HG03196 (cell line): ENCODE results near the gene SYPL1.

Experiments
- ATAC-seq: cut with Tn5 transposase; IDR thresholded peaks from one replicate; pipeline ENCODE4 v1.9.1; 2021; ENCODE audit not compliant: unreplicated experiment

Gene SYPL1

GRCh38 chr7:106068986-106069385 is 43.1 kb downstream of the SYPL1 start:
- no peak for ATAC-seq

- no peak for ATAC-seq
Measured at GRCh38 chr7:106068538-106068961, 43.6 kb downstream of the SYPL1 start.

DNA sequence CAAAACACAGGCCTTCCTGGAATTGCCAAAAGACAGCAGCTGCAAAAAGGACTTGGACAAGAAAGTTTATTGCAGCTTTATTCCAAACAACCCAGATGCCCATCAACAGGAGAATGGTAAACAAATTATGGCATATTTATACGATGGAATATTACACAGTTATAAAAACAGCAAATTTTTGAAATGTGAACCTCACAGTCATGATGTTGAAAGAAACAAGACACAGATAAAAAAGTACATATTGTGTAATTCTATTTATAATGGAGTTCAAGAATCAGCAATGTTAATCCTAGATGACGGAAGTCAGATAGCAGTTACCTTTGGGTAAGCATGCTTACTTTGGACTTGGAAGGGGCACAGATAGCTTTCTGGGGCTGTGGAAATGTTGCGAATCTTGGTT is 44.4 kb downstream of the SYPL1 start:
- ATAC-seq, result no peak

DNA sequence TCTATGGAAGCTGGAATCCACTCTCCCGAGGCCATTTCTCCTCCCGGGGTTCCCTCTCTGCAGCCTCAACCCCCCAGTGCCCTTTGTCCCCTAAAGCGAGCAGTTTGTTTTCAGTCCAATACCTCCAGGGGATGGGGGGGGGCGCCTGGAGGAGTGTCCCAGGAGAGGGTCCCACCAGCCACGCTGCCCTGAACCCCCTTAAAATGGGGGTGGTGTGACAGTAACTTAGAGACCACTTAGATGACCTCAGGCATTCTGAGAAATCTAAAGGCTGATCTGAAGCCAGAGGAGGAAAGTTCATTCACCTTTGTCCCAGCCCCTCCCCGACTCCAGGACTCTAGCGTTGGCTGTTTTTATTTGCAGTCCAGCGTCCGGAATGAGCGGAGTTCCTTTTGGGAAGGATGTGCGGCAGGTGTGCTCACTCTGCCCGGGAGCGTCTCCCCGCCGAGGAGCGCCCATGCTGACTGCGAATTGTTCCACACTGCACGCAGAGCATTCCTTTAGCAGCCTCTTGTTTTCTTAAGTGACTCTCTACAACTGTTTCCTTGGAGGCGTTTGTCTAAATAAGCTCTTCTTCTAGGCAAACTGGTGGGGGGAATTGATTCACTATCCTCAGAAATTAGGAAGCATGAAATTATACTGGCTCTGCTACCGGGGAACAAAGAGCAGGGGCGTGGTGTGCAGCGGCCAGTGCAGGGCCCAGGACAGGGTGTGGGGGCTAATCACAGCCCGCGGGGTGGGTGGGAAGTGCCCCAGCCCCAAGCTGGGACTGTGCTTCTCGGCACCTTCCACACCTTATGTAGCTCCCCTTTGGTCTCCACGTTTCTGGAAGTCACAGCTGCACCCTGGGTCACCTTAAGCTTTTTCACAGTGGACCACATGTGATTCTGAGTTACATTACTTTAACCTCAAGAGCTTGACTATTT is 46.3 kb downstream of the SYPL1 start:
- no peak for ATAC-seq

DNA sequence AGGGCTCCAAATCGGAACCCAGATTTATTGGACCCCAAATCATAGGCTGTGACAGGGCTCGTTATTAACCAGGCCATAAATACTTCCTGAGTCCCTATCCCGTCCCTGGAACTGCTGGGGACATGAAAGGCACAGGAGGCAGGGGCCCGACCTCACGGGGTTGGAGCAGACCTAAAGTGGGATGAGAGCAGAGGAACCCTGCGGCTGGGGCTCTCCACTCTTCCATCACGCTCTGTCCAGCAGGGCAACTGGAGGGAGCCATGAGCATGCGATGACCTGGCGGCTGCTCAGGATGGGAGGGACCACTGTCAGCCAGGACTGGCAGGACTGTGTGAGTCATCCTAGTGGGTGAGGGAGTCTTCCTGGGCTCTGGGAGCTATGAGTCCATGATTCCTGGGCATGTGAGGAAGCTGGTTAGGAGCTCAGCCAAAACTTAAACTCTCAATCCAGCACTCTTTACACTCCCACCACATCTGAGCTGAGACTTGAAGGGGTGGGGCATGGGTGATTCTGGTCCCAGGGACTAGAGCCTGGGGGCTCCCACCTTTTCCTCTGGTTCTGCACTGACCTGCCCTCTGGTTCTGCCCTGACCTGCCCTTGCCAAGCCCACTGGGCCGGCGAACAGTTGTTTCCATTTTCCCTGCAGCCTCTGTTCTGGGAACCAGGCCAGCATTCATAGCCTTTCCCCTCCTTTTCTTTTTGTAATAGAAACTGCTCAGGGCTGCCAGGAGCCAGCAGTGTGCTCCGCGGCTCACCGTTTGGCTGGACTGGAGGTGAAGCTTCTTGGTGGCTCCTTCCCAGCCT is 47.1 kb downstream of the SYPL1 start:
- no peak for ATAC-seq

DNA sequence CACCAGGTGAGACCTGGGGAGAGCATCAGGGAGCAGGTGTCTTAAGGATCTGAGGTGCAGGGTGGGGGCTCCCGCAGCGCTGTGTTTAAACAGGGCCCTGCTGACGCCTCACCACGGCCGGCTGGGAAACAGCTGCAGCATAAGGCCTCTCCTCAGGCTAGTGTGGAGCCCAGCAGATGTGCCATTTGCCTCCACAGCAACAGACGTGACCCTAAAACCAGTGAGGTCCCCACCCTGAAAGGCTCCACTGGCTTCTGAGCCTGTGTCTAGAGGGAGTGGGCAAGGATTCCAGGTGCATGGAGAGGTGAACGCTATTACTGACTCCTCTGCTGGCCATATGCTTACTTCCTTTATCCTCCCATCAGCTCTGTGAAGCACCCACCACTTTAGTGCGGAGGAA is 47.8 kb downstream of the SYPL1 start:
- ATAC-seq, result no peak

DNA sequence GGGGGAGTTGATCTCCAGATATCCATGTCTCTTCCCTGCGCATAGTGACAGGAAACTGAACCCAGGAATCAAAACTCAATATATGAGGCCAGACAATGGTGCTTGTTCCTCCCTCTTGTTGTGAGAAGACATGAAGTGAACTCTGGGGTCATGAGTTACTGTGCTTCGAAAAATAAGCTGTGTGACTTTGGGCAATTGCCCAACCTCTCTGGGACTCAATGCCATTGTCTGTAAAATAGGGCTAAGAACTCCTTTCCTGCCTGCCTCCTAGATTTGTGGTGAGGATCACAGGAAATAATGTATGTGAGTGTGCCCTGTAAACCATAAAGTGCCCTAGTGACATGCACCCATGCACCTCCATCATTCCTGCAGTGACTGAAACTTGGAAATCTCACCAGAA is 48.4 kb downstream of the SYPL1 start:
- no peak for ATAC-seq

DNA sequence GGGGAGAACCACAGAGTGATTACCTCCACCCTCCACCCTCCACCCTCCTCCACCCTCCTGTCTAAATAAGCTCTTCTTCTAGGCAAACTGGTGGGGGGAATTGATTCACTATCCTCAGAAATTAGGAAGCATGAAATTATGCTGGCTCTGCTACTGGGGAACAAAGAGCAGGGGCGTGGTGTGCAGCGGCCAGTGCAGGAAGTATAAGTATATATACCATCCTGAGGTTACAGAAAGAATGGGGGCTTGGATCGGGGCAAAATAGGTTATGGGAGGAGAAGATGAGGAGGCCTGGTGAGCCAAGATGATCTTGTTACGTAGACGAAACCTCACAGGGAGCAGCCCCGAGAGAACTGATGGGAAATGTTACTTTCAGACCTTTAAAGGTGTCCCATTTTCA is 49.1 kb downstream of the SYPL1 start:
- no peak for ATAC-seq

DNA sequence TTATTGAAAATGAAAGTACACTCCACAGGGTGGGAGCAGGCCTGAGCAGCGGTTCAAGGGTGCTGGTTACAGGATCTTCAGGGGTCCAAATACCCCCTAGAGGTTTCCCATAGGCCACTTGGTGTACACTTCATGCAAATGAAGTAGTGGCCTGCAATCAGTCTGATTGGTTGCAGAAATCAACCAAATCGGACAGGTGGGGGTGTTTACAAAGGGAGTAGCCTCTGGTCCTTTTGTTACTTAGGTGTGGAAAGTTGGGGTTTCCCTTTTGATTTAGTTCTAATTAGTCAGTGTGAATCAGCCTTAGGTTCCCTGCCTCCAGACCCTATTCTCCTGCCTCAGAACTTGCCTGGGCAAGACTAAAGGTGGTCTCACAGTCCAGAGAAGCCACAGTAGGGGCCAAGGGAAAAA is 49.6 kb downstream of the SYPL1 start:
- ATAC-seq, result no peak

- ATAC-seq, result no peak
Measured at GRCh38 chr7:106062006-106062405, 50.1 kb downstream of the SYPL1 start.

- ATAC-seq, result no peak
Measured at GRCh38 chr7:106061301-106061979, 50.7 kb downstream of the SYPL1 start.

DNA sequence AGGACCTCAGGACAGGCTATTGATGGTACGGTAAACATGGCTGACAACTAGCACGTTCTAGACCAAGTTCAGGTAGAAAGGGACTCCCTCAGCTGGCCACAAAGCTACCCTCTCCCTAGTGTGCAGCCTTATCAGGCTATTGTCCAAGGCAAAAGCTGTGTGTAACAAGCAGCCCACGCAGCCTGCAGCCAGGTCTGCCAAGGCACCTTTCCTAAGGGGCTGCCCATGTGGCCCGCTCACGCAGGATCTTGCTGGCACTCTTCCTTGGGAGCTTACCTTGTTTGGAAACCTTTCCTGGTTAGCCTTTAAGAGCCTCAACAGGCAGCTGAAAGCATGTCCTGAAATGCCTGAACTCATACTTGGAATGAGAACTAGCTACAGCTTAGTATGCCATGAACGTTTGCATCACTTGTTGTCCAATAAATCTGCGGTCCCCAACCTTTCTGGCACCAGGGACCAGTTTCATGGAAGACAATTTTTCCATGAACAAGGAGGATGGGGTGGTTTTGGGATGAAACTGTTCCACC is 51.7 kb downstream of the SYPL1 start:
- no peak for ATAC-seq

- no peak for ATAC-seq
Measured at GRCh38 chr7:106059556-106059955, 52.6 kb downstream of the SYPL1 start.

- ATAC-seq, result no peak
Measured at GRCh38 chr7:106058928-106059324, 53.2 kb downstream of the SYPL1 start.

DNA sequence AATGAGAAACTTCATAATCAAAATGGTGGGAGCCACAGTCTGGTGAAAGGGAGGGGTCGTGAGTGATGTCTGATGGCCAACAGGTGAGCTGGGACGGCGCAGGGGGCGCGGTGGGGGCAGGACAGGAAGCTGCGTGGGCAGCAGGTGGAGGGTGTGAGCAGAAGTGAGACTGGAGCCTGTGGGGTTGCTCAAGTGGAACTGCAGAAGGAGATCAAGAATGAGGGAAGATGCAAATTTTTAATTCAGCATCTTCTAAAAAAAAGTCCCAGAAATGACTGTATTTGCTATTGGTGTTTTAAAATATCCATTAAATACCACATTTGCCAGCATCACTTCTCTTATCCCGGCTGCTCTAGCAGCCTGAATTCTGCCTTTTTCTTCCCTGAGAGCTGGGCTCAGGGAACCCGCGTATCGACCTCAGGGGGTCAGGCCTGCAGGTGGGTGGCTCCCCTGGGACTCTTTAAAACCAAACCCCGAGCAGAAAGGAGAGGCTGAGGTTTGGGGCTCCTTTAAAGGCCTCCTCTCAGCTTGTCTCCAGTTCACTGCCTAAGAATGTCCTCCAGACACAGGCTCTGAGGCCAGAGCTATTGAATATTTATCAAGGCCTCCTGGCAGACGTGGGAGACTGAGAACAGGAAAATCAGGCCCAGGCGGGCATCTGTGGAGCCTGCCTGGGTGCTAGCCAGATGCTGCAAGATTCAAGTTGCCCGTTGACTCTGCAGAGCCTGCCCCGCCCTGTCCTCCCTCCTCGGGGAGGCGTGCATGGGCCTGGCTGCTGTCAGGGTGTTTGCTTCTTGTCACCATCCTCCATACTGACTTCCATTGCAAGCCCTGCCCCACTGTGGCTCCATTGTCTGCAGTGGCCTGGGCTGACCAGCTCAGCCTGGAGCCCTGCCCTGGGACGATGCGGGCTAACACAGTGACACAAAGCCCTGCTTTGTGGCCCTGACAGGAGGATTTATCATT is 53.9 kb downstream of the SYPL1 start:
- ATAC-seq, result peak; percentile 68

- no peak for ATAC-seq
Measured at GRCh38 chr7:106057204-106057961, 54.7 kb downstream of the SYPL1 start.

GRCh38 chr7:106056513-106057203 is 55.5 kb downstream of the SYPL1 start:
- peak; percentile 47 for ATAC-seq

- ATAC-seq, result no peak
Measured at GRCh38 chr7:106054971-106055532, 57.1 kb downstream of the SYPL1 start.
